Activated CD4-positive, CD25-positive, alpha-beta regulatory T cell treated with anti-CD3 and anti-CD28 coated beads, Interleukin-2, amount 50 U/mL, for 72 hours (primary cell): ENCODE measurements around the gene ZCWPW1.

Source experiments
- DNase-seq: peaks from one replicate; pipeline ENCODE4 v3.0.0; 2021

Gene ZCWPW1

DNA sequence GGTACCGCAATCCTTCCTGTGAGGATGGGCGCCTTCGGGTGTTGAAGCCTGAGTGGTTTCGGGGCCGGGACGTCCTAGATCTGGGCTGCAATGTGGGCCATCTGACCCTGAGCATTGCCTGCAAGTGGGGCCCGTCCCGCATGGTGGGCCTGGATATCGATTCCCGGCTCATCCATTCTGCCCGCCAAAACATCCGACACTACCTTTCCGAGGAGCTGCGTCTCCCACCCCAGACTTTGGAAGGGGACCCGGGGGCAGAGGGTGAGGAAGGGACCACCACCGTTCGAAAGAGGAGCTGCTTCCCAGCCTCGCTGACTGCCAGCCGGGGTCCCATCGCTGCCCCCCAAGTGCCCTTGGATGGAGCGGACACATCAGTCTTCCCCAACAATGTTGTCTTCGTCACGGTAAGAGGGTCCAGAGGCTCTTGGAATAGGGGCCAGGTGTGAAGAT, 2.8 kb upstream of the ZCWPW1 start:
- DNase-seq = no peak

DNA sequence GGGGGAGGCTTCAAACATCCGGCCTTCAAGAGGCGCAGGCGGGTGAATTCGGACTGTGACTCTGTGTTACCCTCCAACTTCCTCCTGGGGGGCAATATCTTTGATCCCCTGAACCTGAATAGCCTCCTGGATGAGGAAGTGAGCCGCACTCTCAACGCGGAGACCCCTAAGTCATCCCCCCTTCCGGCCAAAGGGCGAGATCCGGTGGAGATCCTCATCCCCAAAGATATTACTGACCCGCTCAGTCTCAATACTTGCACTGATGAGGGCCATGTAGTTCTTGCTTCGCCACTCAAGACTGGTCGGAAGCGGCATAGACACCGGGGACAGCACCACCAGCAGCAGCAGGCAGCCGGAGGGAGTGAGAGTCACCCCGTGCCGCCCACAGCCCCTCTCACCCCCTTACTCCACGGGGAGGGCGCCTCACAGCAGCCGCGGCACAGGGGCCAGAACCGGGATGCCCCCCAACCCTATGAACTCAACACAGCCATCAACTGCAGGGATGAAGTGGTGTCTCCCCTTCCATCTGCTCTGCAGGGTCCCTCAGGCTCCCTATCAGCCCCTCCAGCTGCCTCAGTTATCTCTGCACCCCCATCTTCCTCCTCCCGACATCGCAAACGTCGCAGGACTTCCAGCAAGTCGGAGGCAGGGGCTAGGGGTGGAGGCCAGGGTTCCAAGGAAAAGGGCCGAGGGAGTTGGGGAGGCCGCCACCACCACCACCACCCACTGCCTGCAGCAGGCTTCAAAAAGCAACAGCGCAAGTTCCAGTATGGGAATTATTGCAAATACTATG, 2.2 kb upstream of the ZCWPW1 start:
- peak; percentile 43 for DNase-seq

DNA sequence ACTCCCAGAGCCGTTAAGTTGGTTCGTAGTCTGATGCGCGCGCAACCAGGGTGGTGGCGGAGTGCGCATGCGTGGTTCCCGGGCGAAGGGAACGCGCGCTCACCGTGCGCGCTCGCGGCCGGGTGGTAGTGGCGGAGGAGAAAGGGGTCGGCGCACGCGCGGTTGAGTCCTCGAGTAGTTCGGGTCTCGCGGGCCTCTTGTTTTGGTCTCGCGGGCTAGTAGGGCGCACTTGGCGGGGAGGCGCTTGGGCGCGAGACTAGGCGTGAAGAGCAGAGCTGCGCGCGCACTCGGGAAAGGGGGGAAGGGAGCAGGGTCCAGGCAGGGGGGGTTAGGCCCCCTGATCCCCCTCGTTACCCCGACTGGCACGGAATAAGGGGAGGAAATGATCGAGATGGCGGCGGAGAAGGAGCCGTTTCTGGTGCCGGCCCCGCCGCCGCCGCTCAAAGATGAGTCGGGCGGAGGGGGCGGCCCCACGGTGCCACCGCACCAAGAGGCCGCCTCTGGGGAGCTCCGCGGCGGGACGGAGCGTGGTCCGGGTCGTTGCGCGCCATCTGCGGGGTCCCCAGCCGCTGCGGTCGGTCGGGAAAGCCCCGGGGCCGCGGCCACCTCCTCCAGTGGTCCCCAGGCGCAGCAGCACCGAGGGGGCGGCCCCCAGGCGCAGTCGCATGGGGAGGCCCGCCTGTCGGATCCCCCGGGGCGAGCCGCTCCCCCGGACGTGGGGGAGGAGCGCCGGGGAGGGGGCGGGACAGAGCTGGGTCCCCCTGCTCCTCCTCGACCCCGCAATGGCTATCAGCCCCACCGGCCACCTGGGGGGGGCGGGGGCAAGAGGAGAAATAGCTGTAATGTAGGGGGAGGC, 1.4 kb upstream of the ZCWPW1 start, which contains the start of gene MEPCE:
Gene MEPCE, plus strand, starts transcription at position 195 of the 856 bp plus-strand sequence. Its CDS starts 188 bp downstream, at position 383.
- peak; percentile 98 for DNase-seq

DNA sequence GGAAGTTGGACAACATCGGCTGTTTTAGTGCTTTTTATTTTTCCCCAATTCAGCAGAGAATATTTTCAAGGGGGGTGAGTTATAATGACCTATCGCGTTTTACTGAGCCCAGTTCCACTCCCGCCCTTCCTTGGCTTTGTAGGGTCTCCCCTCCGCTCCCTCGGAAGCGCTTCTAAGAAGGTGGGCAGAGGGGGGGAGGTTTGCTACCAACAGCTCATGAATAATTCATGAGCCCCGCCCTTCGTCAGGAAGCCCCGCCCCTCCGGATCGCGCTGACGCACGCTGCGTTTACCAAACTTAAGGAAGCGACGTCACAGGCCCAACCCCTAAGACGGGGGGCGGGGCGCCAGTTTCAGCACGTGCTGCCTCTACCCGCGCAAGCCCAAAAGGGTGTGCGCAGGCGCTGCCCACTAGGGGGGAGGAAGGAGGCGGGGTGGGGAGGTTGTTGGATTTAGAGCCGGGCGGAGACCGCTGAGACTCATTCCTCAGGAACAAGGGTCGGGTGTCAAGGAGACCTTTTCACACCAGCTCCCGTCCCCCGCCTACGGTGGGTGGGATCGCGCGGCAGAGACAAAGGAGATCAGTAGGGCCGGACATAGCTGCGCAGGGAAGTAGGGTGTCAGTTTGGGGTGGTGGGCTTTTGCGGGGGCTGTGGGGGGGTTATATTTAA, 599 bp upstream of the ZCWPW1 start:
- peak; percentile 100 for DNase-seq

DNA sequence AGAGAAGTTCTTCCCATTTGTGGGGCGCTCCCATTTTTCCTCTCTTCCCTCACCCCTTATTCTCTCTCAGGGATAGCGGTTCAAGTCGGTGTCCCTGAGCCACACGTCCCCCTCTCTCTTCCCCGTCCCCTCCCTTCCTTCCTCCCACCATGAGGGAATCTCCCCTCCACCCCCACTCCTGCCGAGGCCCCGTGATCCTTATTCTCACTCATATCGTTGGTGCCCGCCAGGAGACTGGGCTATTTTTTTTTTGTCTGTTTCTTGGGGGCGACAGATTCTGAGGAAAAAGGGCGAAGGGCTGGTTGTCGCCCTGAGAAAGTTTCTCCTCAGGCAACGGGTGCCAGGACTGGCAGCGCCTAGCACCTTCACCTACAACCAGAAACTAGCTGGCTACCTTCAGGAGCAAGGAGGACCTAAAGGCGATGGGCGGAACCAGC, 723 bp downstream of the ZCWPW1 start:
- DNase-seq = no peak

DNA sequence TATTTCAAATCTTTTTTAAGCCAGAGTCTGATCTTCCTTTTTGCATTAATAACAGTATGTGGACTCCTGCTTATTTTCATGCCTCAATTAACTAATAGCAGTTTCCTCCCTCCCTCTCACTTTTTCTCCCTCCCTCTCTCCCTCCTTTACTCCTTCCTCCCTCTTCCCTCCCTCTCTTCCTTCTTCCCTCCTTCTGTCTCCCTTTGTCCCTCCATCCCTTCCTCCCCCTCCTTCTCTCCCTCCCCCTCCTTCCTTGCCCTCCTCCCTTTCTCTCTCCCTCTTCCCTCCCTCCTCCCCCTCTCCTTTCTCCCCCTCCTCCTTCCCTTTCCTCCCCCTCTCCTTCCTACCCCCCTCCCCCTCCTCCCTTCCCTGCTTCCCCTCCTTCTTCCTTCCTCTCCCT, 2.0 kb downstream of the ZCWPW1 start:
- DNase-seq = no peak

DNA sequence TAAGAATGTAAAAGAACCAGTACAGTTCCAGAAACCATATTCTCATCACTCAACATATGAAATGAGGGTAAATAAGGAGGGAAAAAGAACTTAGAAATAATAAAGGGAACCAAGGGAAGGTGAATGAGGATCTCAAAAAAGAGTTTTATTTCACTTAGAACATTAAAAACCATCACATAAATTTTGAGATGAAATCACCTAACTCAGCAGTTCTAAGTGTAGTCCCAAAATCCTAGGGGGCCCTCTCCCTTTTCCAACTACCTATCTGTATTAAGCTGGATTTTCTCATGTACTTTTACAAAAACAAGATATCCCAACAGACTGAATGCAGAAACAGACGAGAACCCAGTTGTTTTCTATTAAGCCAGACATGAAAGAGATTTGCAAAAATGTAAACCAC, 3.2 kb downstream of the ZCWPW1 start:
- DNase-seq = no peak

DNA sequence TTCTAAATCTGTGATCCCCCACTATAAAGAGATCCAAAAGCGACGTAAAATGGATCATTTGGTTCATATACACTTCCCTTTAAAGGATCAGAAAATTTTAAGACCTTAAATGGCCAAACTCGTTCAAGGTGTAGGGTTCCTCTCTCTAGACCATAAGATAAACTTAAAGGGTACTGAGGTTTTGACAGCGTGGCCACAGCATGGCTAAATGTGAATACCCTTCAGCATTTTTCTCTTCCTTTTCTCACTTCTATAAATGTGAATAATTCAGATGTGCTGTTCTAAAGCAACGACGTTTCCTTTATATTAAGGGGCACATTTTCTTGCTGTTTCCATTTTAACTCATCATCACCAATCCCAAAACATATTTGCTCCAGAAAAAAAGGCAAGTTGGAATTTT, 5.2 kb downstream of the ZCWPW1 start:
- DNase-seq = no peak

DNA sequence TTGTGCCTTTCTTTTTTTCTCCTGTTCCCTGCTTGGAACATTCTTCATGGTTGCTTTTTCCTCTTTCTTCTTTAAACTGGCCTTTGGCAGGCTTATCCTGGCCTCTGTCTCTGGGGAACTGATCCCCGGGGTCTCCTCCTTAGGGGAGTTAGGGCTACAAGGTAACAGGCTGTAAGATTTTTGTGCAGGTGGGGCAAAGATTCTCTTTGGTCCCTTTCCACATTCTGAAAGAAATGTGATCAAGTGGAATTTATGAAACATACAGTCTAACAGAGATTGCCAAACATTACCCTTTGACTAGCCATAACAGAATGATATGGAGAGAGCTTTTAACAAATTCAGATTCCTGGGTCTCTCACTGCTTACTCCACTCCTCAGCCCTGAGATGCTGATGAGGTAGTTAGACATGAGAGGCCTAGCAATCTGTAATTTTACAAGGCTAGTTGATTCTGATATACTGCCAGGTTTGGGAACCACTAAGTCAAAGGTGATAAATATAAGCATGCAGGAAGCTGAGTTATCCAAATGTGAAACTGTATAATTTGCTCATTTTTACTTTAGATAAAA, 8.8 kb downstream of the ZCWPW1 start:
- DNase-seq = no peak

DNA sequence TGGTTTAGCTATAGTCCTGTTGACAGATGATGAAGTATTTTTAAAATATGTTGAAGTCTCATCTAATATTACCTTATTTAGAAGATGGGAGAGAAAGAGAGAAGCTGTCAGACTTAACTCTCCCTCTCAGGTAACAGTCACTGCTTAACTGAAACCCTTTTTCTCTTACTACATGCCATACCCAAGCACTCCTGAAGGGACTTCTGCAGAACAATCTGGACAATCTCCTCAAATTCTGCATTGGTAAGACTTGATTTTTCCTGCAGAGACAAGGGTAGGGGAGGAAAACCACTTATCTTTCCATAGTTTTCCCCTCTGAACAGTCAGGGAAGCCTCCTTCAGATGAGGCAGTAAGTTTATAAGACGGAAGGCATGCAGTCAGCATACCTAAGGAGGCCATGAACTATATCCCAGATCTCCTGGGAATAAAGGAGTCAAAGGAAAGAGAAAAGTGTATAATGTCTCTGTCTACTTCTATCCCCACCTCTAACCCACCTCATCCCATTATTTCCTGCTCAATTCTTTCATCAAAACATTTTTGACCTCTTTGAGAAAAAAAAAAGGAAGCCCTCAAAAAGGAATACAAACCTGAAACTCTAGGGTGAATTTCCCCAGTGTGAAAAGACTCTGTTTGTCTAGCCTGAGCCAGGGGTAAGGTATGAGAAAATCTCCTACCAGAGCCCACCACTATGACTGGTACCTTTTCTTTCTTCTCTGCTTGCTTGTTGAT, 9.4 kb downstream of the ZCWPW1 start:
- no peak for DNase-seq

DNA sequence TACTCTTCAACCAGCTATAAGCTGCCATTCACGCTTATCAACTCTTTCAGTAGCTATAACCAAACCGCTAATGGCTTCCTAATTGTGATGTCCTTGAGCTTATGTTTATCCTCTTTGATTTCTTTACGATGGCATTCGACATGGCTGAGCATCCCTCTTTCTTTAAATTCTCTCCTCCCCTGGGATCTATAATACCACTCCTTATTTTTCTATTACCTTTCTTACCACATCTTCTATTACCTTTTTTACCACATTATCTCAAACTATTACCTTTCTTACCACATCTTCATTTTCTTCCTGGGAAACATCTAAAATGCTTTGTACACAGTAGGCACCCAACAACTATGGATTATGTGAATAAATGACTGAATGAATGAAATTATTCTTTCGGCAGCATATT, 13.1 kb downstream of the ZCWPW1 start:
- DNase-seq = no peak

DNA sequence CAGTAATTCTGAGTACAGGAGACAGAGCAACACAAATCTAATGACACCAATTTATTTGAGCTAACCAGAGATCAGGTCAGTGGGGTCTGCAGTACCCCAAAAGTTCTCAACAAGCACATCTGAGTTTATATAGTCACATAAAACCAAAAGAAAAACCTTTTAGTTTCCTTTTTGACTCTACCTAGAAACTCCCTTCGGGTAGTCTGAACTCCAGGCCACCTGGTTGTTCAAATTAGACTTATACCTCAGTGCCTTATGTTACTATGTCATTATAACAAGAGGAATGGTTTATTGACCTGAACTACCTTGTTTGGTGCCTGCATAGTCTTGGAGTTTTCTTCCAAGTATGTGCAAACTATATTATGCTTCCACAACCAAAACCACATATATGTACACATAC, 14.6 kb downstream of the ZCWPW1 start:
- DNase-seq = no peak

DNA sequence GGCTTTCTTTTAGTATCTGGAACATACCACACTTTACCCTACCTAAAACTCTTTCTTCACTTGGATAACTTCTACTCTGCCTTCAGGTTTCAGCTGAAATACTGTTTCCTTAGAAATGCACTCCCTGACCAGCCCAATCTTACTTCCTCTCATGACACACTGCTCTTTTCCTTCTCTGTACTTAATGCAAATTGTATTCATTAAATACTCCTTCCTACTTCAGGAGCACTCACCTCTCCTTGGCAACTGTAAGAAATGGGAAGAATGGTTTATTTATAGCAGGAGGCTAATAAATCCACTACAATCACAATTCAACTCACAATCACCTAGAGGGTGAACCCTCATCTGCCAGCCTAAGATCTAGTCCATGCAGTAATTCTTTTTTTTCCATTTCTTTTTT, 15.2 kb downstream of the ZCWPW1 start:
- no peak for DNase-seq

DNA sequence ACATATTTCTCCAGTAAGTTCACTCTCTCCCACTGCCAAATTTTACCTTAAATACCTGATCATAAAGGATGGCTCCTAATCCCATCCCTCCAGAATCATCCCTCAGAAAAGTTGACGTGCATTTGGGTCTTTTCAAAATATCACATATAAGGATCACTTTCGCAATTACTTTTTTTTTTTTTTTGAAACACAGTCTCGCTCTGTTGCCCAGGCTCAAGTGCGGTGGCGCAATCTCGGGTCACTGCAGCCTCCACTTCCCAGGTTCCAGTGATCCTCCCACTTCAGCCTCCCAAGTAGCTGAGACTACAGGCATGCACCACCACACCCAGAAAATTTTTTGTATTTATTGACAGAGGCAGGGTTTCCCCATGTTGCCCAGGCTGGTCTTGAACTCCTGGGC, 17.4 kb downstream of the ZCWPW1 start:
- no peak for DNase-seq

DNA sequence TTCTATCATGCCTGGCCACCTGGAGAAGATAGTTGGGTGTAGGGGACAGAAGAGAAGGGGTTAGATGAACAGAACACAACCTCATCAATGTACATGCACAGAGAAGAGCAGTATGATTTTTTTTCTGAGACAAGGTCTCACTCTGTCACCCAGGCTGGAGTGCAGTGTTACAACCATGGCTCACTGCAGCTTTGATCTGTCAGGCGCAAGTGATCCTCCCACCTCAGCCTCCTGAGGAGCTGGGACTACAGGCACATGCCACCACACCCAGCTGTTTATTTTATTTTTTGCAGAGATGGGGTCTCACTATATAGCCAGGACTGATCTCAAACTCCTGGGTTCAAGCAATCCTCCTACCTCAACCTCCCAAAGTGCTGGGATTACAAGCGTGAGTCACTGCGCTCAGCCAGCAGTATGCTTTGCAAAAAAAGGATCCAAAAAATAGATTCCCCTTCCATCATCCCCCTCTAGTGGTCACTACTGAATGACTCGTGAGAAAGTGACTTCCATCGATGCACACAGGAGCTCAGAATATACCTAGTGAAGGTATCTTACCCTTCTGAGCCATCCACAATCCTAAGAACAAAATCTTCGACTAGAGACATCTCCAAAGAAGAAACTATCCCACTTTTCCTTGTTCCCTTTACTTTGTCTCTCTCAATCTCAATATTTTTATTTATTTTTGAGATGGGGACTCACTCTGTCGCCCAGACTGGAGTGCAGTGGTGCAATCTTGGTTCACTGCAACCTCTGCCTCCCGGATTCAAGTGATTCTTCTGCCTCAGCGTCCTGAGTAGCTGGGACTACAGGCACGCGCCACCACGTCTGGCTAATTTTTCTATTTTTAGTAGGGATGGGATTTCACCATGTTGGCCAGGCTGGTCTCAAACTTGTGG, 21.0 kb downstream of the ZCWPW1 start:
- no peak for DNase-seq

DNA sequence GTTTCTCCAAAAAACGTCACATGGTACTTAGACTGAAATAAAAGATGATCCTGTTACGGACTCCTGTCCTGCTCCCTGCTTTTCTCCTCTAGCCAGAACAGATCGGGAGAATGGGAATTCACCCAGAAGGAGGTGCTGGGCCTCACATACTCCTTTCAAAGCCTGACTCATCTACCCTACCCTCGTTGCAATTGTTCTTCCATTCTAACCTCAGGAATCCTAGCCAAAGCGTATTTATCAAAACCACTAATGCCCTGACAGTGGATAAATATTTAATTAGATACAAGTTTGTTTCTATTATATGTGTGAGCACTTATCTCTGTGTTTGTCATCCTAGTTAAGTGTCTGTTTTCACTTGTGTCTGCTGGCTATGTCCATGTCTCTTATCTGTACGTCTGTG, 21.7 kb downstream of the ZCWPW1 start:
- no peak for DNase-seq

DNA sequence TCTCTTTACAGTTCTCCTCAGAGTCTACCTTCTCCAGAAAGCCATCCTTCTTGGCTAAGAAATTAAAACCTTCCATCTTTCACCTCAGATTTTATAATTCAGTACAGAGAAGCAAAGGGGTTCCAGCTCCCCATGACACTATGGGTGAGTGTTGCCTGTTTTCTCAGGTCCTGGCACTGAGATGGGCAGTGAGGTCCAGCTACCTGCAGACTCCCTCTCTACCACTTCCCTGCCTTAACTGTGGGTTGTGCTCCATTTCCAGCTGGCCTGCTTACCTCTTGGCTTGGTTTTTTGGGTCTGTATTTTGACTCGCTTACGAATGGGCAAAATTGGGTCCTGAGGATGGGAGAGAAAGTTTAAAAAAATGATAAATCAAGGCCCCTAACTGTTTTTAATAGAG, 26.3 kb downstream of the ZCWPW1 start:
- no peak for DNase-seq

DNA sequence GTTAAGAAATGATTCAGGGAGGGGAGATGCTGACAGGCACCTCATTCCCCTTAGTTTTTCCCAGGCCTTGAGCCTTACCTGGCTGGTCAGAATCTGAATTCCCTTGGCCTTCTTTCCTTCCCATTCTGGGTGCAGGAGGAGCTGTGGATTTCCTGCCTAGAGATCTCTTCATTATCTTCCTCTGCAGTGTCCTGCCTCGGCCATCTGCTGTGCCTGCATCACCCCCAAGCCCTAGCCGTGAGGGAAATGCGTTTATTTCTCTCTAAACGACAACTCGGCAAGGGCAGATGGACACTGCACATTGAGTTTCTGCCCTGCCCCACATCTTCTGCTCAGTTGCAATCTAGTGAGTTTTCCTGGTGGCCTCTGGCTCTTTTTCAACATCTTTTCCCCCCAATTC, 26.7 kb downstream of the ZCWPW1 start:
- DNase-seq = no peak

DNA sequence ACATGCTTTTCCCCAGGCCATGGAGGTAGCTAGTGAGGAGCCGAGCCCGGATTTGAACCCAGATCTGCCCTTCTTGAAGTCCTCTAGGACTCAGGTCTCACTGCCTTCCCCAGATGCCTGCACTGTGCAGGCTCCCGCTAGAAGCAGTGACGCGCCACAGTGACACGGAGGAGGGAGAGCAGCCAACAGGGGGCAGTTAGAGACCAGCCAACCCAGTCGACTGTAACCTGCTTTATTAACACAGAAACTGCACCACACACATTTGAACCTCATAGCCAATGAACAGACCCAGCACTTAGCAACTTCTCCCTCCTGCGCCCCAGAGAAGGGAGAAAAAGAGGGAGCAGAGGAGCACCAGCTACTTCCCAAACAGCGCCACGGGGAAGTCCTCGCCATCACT, 27.8 kb downstream of the ZCWPW1 start:
- no peak for DNase-seq

DNA sequence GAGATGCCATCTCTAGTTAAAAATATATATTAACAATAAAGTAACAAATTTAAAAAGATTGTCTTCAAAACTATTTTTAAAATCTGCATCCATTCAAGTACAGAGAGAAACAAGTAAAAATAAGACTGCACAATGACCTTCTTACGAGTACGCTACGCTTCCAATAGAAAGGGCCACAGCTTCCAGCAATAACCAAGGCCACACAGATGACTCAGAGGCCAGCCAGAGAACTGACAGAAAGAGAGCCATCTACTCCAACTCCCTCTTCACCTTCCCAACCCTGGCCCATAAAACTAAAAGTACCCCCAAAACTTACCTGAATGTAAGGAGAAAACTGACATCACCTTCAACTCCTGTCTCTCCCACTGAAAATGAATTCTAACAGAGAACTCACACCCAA, 28.5 kb downstream of the ZCWPW1 start:
- no peak for DNase-seq

DNA sequence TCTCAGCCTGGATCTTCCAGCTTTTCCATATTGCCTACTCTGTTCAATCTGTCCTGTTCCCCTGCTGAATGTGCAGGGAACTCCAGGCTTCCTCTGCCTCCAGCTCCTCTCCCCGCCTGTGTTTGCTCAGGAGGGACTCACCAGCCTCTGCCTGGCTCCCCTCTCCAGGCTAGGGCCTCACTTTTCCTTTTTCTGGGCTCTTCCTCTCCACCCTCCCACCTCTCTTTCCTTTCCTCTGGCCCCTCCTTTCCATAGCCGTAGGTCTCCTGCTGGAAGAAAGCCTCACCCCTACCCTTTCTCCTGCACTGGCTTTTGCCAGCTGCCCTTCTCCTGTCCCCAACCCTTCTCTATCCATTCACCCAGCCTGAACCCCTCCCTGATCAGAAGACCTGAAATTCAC, 30.3 kb downstream of the ZCWPW1 start:
- DNase-seq = no peak
